Panc1 (cell line): ENCODE data around the gene GPATCH3. TPM values are rescaled to one million over a fixed set of nuclear protein-coding genes. Genes with fewer than 3 reads are reported as not detected.

Experiments used
- ATAC-seq: fragments of 200-7000 bp; cut with Tn5 transposase; 2 replicates; pipeline ENCODE4 v1.9.1; 2020; ENCODE audit warnings: mild to moderate bottlenecking, moderate library complexity
- BruUV-seq: library from RNA; stranded (reverse); fragments of 400-500 nt; replicated peaks from 2 replicates; lab custom pipeline; 2021; lab: Mats Ljungman, UMichigan
- CTCF ChIA-PET: fragments of 300-600 bp; sonication (Branson Sonifier 250); formaldehyde crosslinking; loops from one replicate; lab custom pipeline; 2022; ENCODE audit warnings: antibody characterized with exemption; lab: Charles Lee
- POLR2A ChIA-PET: fragments of 300-600 bp; sonication (Branson Sonifier 250); formaldehyde crosslinking; loops from one replicate; lab custom pipeline; 2022; ENCODE audit warnings: antibody characterized with exemption; lab: Charles Lee
- DNase-seq: peaks from one replicate; pipeline ENCODE4 v3.0.0-alpha.2; 2010; ENCODE audit warnings: low read depth, low spot score
- H3K27ac ChIP-seq: 2 replicates; pipeline ENCODE4 v1.5.1; 2011; ENCODE audit warnings: mild to moderate bottlenecking, low read length, inconsistent platforms
- H3K27me3 ChIP-seq: fragments of 200-500 bp; sonication (Bioruptor generic); 2 replicates; pipeline ENCODE4 v1.6.0; 2014; ENCODE audit warnings: low read length, inconsistent platforms; ENCODE audit not compliant: control insufficient read depth, insufficient read depth
- H3K36me3 ChIP-seq: fragments of 200-500 bp; sonication (Bioruptor generic); 2 replicates; pipeline ENCODE4 v1.5.1; 2014; ENCODE audit warnings: inconsistent platforms, mild to moderate bottlenecking, low read length, moderate library complexity; ENCODE audit not compliant: control insufficient read depth, insufficient read depth
- H3K4me1 ChIP-seq: 2 replicates; pipeline ENCODE4 v1.5.1; 2011; ENCODE audit warnings: inconsistent platforms, mild to moderate bottlenecking, low read length, moderate library complexity; ENCODE audit not compliant: control insufficient read depth, insufficient read depth
- H3K4me3 ChIP-seq, 2 experiments: 2 replicates each; pipeline ENCODE4 v1.5.1; 2011 to 2012; ENCODE audit warnings: low read depth in 2 of 2, low read length in 2 of 2, mild to moderate bottlenecking in 2 of 2, inconsistent platforms in 1 of 2, moderate library complexity in 1 of 2
- H3K9me3 ChIP-seq: fragments of 200-500 bp; sonication (Bioruptor generic); 2 replicates; pipeline ENCODE4 v1.5.1; 2014; ENCODE audit warnings: low read depth, mild to moderate bottlenecking, inconsistent platforms, low read length, moderate library complexity; ENCODE audit not compliant: control insufficient read depth, insufficient read depth
- POLR2AphosphoS5 ChIP-seq: IDR thresholded peaks from 2 replicates; pipeline ENCODE4 v1.6.1; 2012; ENCODE audit warnings: mild to moderate bottlenecking, low read depth, low read length, moderate library complexity
- SIN3A ChIP-seq: IDR thresholded peaks from 2 replicates; pipeline ENCODE4 v1.6.1; 2012; ENCODE audit warnings: low read depth, mild to moderate bottlenecking, low read length, moderate library complexity, borderline replicate concordance; ENCODE audit not compliant: insufficient read depth
- TCF7L2 ChIP-seq: IDR thresholded peaks from 2 replicates; pipeline ENCODE4 v1.6.1; 2011; ENCODE audit warnings: mild to moderate bottlenecking, low read depth, low read length, inconsistent platforms
- in situ Hi-C: cut with HindIII; loops from 2 replicates; pipeline ENCODE4 v1.10.0; 2016; ENCODE audit warnings: low sequenced_read_pairs, low pct_unique_long_range_greater_than_20kb
- intact Hi-C: fragments of 100-400 bp; cut with micrococcal nuclease; formaldehyde crosslinking; loops from one replicate; pipeline ENCODE4 v1.10.0; 2022; ENCODE audit not compliant: unreplicated experiment
- total RNA-seq: library from RNA; stranded (reverse); gene quantifications from one replicate; pipeline ENCODE4 v1.2.1, GENCODE V29; 2021; ENCODE audit not compliant: unreplicated experiment
- TF ChIP-seq, protein P1 (sequence below): fragments of 450-650 bp; IDR thresholded peaks from 2 replicates; pipeline ENCODE4 v1.5.1; 2017; ENCODE audit warnings: mild to moderate bottlenecking
- TF ChIP-seq, protein P2 (sequence below), 2 experiments: IDR thresholded peaks; 2 replicates each; pipeline ENCODE4 v1.6.1; 2011 to 2012; ENCODE audit warnings: low read depth in 2 of 2, control low read depth in 1 of 2, low read length in 1 of 2, mild to moderate bottlenecking in 1 of 2, moderate library complexity in 1 of 2; ENCODE audit not compliant: insufficient read depth in 1 of 2

Gene GPATCH3
- total RNA-seq, 1 experiment from 2014 or later, result 29.7 TPM

DNA sequence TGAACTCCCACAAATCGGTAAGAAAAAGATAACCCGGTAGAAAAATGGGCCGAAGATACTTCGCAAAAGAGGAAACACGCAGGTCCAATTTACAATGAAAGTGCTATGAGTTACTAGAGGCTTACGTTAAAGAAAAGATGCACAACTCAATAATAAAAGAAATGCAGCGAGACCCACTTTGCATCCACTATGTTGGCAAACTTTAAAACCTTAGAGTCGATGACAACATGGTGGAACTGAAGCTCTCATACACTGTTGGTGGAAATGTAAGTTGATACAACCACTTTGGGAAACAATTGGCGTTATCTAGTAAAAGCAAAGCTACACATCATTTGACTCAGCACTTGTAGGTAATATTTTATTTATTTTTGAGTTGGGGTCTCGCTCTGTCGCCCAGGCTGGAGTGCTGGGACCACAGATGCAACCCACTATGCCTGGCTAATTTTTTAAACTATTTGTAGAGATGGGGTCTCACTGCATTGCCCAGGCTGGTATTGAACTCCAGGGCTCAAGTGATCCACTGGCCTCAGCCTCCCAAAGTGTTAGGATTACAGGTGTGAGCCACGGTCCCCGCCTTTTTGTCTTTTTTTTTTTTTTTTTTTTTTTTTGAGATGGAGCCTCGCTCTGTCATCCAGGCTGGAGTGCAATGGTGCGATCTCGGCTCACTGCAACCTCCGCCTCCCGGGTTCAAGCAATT lies 696 bp upstream of the GPATCH3 start:
- Histone ChIP-seq H3K27me3 (no peaks in the 10 kb centered on the region), H3K36me3 (peaks cover 7% of the 10 kb centered on the region; the same call in 1 of the 2 replicates), H3K4me1 (peaks cover 16% of the 10 kb centered on the region), H3K9me3 (no peaks in the 10 kb centered on the region), H3K4me3 (peak overlapping the region; percentile 97 to 100), H3K27ac (peak overlapping the region; percentile 99)
- TF ChIP-seq TCF7L2 (no peak), POLR2AphosphoS5 (no peak), SIN3A (no peak)
- TF ChIP-seq, protein P1, sequence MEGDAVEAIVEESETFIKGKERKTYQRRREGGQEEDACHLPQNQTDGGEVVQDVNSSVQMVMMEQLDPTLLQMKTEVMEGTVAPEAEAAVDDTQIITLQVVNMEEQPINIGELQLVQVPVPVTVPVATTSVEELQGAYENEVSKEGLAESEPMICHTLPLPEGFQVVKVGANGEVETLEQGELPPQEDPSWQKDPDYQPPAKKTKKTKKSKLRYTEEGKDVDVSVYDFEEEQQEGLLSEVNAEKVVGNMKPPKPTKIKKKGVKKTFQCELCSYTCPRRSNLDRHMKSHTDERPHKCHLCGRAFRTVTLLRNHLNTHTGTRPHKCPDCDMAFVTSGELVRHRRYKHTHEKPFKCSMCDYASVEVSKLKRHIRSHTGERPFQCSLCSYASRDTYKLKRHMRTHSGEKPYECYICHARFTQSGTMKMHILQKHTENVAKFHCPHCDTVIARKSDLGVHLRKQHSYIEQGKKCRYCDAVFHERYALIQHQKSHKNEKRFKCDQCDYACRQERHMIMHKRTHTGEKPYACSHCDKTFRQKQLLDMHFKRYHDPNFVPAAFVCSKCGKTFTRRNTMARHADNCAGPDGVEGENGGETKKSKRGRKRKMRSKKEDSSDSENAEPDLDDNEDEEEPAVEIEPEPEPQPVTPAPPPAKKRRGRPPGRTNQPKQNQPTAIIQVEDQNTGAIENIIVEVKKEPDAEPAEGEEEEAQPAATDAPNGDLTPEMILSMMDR, result no peak
- TF ChIP-seq, protein P2, sequence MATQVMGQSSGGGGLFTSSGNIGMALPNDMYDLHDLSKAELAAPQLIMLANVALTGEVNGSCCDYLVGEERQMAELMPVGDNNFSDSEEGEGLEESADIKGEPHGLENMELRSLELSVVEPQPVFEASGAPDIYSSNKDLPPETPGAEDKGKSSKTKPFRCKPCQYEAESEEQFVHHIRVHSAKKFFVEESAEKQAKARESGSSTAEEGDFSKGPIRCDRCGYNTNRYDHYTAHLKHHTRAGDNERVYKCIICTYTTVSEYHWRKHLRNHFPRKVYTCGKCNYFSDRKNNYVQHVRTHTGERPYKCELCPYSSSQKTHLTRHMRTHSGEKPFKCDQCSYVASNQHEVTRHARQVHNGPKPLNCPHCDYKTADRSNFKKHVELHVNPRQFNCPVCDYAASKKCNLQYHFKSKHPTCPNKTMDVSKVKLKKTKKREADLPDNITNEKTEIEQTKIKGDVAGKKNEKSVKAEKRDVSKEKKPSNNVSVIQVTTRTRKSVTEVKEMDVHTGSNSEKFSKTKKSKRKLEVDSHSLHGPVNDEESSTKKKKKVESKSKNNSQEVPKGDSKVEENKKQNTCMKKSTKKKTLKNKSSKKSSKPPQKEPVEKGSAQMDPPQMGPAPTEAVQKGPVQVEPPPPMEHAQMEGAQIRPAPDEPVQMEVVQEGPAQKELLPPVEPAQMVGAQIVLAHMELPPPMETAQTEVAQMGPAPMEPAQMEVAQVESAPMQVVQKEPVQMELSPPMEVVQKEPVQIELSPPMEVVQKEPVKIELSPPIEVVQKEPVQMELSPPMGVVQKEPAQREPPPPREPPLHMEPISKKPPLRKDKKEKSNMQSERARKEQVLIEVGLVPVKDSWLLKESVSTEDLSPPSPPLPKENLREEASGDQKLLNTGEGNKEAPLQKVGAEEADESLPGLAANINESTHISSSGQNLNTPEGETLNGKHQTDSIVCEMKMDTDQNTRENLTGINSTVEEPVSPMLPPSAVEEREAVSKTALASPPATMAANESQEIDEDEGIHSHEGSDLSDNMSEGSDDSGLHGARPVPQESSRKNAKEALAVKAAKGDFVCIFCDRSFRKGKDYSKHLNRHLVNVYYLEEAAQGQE (IDR thresholded peaks at IDR 0.05; ENCODE audit: insufficient read depth in 1 of 2, low read depth in 2 of 2, low read length in 1 of 2), result no peak
- ChIA-PET CTCF (no interaction called here), POLR2A (interaction anchor here (0.5 to 0.9 kb wide), 4 partner anchors 14 to 142 kb away, joined by 3 to 7 read pairs (median 4); no protein-coding TSS in a partner anchor)
- in situ Hi-C loops (no loop called here), intact Hi-C loops (no loop called here)
- TSS peak; percentile 98 for BruUV-seq
- no peak for ATAC-seq
- no peak for DNase-seq

DNA sequence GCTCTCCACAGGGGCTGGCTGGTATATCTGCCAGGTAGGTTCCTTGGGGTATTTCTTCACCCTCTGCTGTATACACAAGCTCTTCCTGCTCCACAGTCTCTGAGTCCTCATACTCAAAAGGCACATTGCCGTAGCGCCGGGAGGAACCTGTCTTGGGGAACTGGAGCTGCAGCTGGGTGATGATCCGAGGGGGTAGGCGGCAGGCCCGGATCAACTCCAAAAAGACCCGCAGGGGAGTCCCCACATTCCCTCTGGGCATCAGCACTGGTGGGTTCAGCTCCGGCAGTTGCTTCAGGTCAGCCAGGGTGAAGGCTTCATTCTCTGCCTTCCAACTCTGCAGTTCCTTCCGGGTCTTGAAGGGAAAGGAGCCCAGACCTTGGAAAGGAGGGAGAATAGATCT lies 2.9 kb downstream of the GPATCH3 start:
- ATAC-seq, result no peak
- POLR2A ChIA-PET, result interaction anchor here (0.6 to 0.7 kb wide), 2 partner anchors 19 to 65 kb away, joined by 3 to 4 read pairs; no protein-coding TSS in a partner anchor
- Histone ChIP-seq H3K36me3 (peaks cover 12% of the 10 kb centered on the region; the same call in 1 of the 2 replicates), H3K4me1 (peaks cover 17% of the 10 kb centered on the region), H3K9me3 (no peaks in the 10 kb centered on the region), H3K27me3 (no peaks in the 10 kb centered on the region), H3K4me3 (no peak overlapping the region), H3K27ac (no peak overlapping the region)
- no TSS peak for BruUV-seq
- in situ Hi-C loops (no loop called here), intact Hi-C loops (no loop called here)
- DNase-seq, result no peak
- CTCF ChIA-PET, result no interaction called here
- TF ChIP-seq, protein P2 (IDR thresholded peaks at IDR 0.05; ENCODE audit: insufficient read depth in 1 of 2, low read depth in 2 of 2, low read length in 1 of 2), result no peak
- TF ChIP-seq, protein P1, result no peak
- TF ChIP-seq TCF7L2 (no peak), POLR2AphosphoS5 (no peak), SIN3A (no peak)
